GM08714 (cell line): ENCODE data around the gene TRDMT1.

Experiments used
- H3K4me3 ChIP-seq: fragments of 200-500 bp; sonication (Bioruptor generic); 2 replicates; pipeline ENCODE4 v1.5.1; 2014; ENCODE audit warnings: mild to moderate bottlenecking, low read length, inconsistent platforms
- ZNF274 ChIP-seq: IDR thresholded peaks from 2 replicates; pipeline ENCODE4 v1.6.1; 2012; ENCODE audit warnings: mild to moderate bottlenecking, low read depth, low read length

Gene TRDMT1

DNA sequence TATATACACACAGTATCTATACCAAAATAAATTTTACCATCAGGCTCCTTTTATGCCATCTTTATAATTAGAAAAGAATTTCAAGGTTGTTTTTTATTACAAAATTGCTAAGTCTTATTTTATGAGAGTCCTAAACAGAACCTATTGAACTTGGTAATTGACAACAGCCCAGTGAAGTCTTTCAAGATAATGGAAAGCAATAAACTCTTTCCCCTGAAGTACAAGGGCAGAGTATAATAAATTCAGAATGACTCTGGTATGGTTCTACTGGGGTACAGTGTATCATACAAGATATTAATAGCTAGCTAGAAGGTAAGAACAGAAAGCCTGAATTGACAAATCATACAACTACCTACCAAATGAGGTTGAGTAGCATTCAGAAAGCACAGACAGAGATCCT lies 45.6 kb downstream of the TRDMT1 start:
- H3K4me3 ChIP-seq: no peak overlapping the region
- TF ChIP-seq ZNF274: no peak

DNA sequence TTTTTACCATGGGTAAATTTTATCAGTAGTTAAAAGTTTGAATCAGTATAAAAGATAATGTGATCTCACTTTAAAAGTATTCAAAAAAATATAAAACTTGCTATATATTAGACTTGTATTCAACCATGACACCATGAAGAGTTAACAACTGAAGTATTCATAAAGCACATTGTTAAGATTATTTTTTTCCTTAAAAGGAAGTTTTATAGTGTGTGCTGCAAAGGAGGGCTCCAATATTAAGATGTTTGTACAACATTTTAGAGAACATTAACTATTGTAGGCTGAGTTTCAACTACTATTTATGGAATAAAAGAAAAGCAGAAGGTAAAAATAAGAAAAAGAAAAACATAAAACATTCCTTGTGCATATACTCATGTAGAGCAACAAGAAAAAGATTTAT lies 47.4 kb downstream of the TRDMT1 start:
- no peak for TF ChIP-seq ZNF274
- no peak overlapping the region for H3K4me3 ChIP-seq

DNA sequence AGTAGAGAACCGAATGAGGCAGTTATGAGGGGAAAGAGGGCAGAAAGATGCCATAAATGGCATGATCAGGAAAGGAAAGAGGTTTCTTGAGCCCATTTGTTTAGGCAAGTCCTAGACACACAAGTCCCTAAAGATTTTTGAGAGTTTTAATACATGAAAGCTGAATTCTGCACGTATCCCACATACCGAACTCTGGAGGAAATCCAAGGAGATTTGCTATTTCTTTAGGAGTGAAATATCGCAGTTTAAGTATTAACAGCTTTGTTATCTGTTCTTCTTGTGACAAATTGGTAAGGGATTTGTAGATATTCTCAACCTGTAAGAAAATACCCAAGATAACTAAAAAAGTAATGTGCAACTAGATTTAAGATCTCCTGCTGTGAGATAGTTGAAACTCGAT lies 48.2 kb downstream of the TRDMT1 start:
- no peak for TF ChIP-seq ZNF274
- H3K4me3 ChIP-seq: no peak overlapping the region

DNA sequence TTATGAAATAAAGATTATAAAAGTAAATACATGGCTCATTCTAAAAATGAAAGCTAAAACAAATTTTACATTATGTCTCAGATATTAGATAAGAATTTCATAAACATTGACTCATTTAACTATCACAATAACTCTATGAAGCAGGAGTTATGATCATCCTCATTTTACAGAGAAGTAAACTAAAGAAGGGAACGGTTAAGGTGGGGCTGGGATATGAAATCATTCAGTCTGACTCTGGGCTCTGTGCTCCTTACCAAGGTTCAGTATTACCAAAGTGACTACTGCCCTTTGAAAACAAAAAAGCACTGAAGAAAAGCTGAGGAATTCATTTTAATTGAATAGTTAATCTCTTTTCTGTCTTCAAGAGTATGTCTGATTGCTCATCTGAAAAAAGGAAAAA lies 49.8 kb downstream of the TRDMT1 start:
- TF ChIP-seq ZNF274: no peak
- no peak overlapping the region for H3K4me3 ChIP-seq

DNA sequence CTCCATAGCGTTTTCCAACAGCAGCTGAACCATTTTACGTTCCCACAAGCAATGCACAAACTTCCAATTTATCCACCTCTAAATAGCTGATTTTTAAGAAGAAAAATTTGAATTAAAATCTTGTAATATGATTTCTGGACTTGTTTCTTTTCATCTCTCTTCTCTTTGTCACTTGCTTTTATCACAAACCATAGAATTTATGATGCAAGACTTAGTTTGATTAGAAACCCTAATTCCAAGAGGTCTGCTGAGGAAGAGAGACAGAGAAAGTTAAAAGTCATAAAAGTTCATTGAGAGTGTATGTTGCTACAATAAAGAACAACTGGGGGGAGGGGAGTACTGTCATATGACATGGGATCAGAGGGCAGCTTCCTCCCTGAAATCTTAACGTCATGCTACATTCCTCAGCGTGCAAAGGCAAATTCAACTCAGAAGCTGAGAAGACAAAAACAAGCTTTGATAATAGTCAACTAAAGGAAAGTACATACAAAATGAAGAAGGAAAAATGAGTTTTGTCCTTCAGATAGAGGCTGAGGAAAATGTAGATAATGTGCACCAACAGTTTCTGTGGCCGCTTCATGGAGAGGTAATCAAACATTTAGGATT lies 53.5 kb downstream of the TRDMT1 start:
- H3K4me3 ChIP-seq: no peak overlapping the region
- TF ChIP-seq ZNF274: no peak

DNA sequence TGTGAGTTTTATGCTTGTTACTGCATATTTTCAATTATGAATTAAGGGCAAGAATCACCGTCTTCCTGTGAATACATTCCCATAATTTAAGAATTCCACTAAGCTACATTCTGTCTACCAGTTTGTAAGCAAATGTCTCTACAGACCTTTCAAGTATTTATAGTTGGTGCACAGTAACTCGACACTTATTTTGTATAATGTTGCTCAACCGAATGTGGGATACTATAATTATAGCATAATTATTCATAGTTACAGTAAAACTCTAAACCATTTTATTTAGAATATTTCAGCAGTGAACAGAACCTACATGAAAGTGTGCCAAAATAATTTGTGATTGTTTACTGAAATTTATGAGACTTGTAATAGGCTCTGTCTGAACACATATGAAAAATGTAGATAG lies 54.6 kb downstream of the TRDMT1 start:
- no peak overlapping the region for H3K4me3 ChIP-seq
- no peak for TF ChIP-seq ZNF274

DNA sequence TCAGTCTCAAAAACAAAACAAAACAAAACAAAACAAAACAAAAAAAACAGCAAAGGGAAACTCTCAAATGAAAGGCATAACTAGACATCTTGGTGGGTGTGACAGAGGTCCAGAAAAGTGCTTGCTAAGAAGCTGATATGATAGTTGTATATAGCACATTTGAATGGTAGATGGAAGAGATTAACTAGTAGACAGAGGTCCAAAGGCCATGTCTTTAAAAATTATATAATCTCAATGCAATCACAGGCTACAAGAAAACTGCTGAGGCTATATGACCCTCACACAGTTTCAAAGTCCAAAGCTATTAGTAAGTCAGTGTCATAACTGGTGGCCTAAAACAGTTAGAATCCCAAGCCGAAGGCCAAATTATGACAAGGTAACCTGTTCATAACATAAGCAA lies 56.2 kb downstream of the TRDMT1 start:
- TF ChIP-seq ZNF274: no peak
- no peak overlapping the region for H3K4me3 ChIP-seq

DNA sequence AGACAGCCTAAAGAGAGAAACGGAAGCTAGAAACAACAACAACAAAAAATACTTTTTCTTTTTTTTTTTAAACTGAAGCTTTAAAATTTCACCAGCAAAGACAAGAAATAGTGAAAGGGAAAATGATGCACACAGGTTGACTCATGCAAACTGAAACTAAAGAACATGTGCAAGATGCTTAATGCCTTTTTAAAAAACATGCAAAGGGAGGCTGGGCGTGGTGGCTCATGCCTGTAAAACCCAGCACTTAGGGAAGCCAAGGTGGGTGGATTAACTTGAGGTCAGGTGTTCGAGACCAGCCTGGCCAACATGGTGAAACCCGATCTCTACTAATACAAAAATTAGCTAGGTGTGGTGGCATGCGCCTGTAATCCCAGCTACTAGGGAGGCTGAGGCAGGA lies 56.7 kb downstream of the TRDMT1 start:
- no peak for TF ChIP-seq ZNF274
- no peak overlapping the region for H3K4me3 ChIP-seq

DNA sequence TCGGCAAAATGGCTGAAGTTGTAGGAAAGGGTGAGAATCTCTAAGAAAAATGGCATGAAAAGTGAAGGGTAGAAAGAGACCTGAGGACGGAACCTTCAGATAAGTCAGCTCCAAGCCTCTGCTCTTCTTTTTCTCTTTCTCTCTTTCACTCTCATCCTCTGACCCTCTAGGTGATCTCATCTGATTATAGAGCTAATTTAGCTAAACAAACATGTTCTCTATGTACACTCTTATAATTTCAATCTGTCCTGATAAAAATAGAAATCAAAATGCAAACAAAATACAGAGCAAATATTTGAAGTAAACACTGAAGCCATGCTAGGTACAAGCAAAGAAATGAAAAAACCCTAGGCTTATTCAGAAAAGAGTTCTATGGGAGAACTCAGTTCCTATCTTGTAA lies 57.4 kb downstream of the TRDMT1 start:
- TF ChIP-seq ZNF274: no peak
- H3K4me3 ChIP-seq: no peak overlapping the region

DNA sequence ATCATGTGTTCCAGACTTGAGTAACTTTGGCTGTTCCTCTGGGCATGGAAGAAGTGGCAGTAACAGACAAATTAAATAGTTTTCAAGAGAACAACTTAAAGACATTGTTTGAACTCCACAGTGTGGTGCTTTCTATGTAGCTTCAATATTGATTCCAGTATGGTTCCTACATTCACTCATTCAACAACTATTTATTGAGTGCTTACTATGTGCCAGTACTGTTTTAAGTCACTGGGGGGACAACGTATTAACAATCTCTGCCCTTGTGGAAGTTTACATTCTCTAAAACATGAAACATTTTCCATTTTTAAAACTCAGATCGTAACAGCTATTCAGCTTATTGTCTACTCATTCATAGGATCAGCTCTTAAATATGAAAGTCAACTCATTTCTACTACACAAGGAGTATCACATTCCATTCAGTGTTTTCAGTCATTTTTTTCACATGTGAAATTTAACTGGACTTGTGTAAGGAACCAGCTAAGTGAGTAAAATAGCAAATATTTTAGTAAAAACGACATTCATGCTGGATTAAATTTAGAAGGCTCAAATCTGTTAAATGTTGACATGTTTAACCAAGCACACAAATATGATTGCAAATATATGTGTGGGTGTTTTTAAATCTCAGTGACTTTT lies 58.3 kb downstream of the TRDMT1 start:
- no peak overlapping the region for H3K4me3 ChIP-seq
- TF ChIP-seq ZNF274: no peak

DNA sequence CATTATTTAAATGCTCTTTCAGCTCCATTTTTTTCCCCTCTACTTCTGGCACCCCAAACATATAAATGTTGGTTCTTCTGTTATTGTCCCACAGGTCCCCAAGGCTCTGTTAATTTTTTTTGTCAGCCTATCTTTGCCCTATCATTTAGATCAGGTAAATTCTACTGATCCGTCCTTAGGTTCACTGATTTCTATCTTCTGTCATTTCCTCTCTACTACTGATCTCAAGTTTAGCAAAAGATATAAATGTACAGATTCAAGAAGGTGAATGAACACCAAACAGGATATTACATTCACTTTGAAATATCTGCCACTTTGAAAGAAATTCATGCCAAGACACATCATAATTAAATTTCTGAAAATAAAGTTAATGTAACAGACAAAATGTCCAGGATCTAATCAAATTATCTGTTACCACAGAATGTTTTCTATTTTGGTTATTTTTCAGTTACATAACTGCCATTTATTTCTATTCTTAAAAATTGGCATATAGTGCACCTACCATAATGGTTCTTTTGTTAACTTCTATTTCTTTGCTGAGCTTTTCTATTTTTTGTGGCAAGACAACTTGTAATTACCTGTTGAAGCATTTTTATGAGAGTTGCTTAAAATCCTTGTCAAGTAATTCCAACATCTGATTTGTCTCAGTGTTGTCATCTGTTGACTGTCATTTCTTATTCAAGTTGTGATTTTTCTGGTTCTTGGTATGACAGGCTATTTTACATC lies 59.8 kb downstream of the TRDMT1 start:
- H3K4me3 ChIP-seq: no peak overlapping the region

DNA sequence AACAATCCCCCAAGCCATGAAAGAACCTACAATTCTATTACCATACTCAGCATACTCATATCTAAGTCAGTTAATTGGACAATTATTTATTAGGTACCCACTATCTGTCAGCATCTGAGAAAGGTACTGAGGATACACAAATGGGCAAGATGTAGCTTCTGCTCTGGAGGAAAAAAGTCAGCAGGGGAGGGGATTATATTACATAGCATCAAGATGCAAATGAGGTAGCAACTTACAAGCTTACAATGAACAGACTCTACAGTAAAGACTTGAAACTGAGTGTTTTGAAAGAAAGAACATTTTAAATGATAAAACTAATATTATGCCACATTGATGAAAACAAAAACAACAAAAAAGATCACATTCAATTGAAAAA lies 61.1 kb downstream of the TRDMT1 start:
- H3K4me3 ChIP-seq: no peak overlapping the region
- TF ChIP-seq ZNF274: no peak

More for the DNA sequence above, 59.8 kb downstream of the TRDMT1 start:
- no peak for TF ChIP-seq ZNF274

DNA sequence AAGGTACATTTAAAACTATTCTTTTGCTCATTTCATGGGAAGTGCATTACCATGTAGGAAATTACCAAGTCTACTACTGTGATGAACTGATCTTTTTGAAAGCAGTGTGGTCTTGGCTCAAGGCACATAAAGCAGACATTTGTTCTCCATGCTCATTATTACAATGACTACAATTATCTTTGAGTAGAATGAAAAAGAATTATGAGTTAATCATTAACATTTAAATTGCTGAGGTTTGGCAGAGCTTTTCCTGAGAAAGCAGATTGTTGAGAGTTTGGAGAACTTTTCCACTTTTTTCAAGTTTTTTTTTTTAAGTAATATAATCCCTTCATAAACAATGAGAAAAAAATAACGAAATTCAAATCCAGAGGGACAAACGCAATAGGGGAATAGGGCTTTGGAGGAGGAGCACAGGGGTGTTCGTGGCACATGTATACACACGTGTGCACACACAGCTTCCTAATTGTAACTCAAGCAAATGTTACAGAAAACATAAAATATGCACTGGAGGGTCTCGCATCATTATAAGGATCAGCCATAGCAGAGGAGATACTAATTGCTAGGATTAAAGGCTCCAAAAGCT lies 62.9 kb downstream of the TRDMT1 start:
- H3K4me3 ChIP-seq: no peak overlapping the region
- TF ChIP-seq ZNF274: no peak

DNA sequence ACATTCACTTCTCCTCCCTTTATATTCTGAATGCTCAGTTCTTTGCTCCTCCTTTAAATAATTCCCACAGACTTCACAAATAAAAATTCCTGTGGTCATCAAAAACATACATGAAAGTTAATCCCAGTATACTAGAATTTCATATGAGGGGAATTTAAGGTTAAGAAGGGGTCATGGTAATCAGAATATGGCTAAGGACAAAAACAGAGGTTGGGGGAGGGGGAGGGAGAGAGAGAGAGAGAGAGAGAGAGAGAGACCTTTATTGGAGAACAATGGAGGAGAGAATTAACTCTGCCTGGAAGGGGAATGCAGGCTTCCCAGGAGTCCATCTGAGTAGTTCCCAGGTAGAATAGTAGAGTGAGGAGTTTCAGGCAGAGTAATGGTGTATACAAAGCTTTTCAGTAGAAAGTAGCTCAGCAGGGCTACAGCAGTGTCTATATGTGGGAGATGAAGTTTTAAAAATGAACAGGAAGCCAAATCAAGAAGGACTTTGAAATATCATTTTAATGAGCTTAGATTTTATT lies 66.7 kb downstream of the TRDMT1 start:
- no peak for TF ChIP-seq ZNF274
- H3K4me3 ChIP-seq: no peak overlapping the region

DNA sequence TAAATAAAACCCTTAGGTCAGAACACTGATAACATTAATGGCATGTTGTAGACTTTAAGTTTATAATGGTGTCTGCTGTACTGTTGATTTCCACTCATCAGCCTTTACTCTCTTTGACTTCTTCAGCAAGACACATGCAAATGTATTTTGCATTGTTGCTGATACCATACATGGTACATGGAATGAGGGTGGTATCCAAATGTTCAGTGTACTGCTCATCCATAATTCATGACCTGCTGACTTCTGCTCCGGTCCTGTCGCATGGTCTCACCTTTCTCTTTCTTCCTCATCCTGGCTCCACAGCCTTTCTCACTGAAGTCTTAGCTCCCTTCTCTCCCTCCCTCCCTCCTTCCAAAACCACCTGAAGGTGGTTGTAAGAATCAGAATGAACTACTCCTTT lies 67.2 kb downstream of the TRDMT1 start:
- H3K4me3 ChIP-seq: no peak overlapping the region
- no peak for TF ChIP-seq ZNF274
